Measurements from ENCODE around the gene CHST2. TPM values are rescaled to one million over a fixed set of nuclear protein-coding genes. Genes with fewer than 3 reads are reported as not detected.

The CHST2 gene
- total and polyA plus RNA-seq, 9 donors: 1.2 to 8.0 (median 5.6) TPM

- Histone ChIP-seq H3K9me3 (no peaks in the 10 kb centered on the region), H3K4me3 (no peak overlapping the region), H3K4me1 (ENCODE audit: insufficient read depth) (no peaks in the 10 kb centered on the region), H3K27ac (no peak overlapping the region), H3K27me3 (no peaks in the 10 kb centered on the region), H3K36me3 (no peaks in the 10 kb centered on the region)
- TF ChIP-seq POLR2A (IDR thresholded peaks at IDR 0.05) (no peak), CTCF (IDR thresholded peaks at IDR 0.05) (no peak), EP300 (IDR thresholded peaks at IDR 0.05) (no peak)
- WGBS, 3 donors: 90 to 94% (median 92%) methylated on average over 3 of the region's 3 CpGs
- DNase-seq: no peak
- intact Hi-C loops (cut with DNase I): no loop called here
Observed at GRCh38 chr3:143083781-143084180, 35.8 kb upstream of the CHST2 start.

DNA sequence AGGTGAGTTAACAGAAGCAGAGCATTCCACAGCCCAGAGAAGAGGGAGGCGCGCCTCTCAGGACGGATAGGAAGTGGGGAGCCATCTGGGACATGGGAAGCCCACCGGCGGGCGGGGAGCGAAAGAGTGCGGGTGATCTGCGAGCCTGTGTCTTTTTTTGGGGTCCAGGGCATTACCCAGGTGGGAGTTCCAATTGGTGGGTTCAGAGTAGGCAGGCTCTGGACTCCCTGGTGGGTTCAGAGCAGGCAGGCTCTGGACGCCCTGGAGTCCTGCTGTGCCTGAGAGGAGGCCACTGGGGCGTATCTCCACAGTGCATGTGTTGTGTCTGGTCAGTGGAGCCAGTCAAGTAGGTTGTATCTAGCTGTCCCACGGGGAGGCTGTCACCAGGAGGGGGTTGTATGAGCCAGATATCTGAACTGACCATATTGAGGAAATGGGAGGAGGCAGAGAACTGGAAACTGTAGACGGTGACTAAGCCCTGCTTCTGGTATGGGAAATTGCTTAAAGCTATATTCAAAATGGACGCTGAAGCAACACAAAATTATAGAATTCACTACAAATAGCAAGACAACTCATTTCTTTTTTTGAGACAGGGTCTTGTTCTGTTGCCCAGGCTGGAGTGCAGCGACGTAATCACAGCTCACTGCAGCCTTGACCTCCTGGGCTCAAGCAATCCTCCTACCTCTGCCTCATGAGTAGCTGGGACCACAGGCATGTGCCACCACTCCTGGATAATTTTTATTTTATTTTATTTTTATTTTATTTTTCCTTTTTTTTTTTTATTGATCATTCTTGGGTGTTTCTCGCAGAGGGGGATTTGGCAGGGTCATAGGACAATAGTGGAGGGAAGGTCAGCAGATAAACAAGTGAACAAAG lies 34.5 kb upstream of the CHST2 start:
- no peak for TF ChIP-seq EP300 (IDR thresholded peaks at IDR 0.05)
- no peak for TF ChIP-seq CTCF (IDR thresholded peaks at IDR 0.05)
- no peak for TF ChIP-seq POLR2A (IDR thresholded peaks at IDR 0.05)
- no peak for DNase-seq
- H3K9me3 ChIP-seq: no peaks in the 10 kb centered on the region
- intact Hi-C loops (cut with DNase I): no loop called here
- no peaks in the 10 kb centered on the region for H3K36me3 ChIP-seq
- H3K4me1 ChIP-seq (ENCODE audit: insufficient read depth): no peaks in the 10 kb centered on the region
- no peak overlapping the region for H3K27ac ChIP-seq
- no peaks in the 10 kb centered on the region for H3K27me3 ChIP-seq
- 80 to 85% (median 81%) methylated on average over 17 of the region's 17 CpGs for WGBS, 3 donors
- no peak overlapping the region for H3K4me3 ChIP-seq

DNA sequence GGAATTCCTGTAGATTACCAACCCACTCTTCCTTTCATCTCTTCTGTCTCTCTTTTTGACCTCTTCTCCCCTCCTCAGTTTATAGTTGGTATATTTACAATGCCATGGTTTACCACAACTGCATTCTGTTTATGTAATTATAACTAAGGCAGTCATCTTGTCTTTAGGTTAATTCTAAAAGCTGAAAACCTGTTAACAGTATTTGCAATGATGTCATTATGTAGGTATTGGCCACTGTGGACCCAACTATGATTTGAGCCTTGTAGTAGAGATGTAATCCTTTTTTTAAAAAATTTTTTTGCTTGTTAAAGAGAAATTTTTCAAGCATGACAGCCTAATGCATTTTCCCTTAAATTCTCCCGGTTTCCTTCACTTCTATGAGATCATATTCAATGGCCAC lies 30.7 kb upstream of the CHST2 start:
- Histone ChIP-seq H3K36me3 (no peaks in the 10 kb centered on the region), H3K4me1 (ENCODE audit: insufficient read depth) (no peaks in the 10 kb centered on the region), H3K27me3 (no peaks in the 10 kb centered on the region), H3K9me3 (no peaks in the 10 kb centered on the region), H3K27ac (no peak overlapping the region), H3K4me3 (no peak overlapping the region)
- intact Hi-C loops (cut with DNase I): no loop called here
- TF ChIP-seq POLR2A (IDR thresholded peaks at IDR 0.05) (no peak), EP300 (IDR thresholded peaks at IDR 0.05) (no peak), CTCF (IDR thresholded peaks at IDR 0.05) (no peak)
- DNase-seq: no peak
- 86 to 94% (median 92%) methylated on average over 1 of the region's 1 CpG for WGBS, 3 donors

DNA sequence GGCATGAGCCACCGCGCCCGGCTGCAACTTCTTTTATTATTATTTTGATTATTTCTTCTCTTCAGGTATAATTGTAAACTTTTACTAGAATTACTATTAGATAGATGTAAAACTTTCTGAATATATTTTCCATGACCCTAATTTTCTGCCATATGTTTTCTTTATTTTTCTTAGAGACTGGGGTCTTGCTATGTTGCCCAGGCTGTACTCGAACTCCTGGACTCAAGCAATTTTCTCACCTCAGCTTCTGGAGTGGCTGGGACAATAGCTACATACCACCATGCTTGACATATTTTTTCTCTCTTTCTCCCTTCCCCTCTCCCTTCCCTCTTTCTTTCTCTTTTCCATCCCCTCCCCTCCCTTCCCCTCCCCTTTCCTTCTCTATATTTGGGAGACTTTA lies 29.6 kb upstream of the CHST2 start:
- Histone ChIP-seq H3K4me3 (no peak overlapping the region), H3K36me3 (no peaks in the 10 kb centered on the region), H3K9me3 (no peaks in the 10 kb centered on the region), H3K4me1 (ENCODE audit: insufficient read depth) (no peaks in the 10 kb centered on the region), H3K27ac (no peak overlapping the region), H3K27me3 (no peaks in the 10 kb centered on the region)
- intact Hi-C loops (cut with DNase I): no loop called here
- TF ChIP-seq EP300 (IDR thresholded peaks at IDR 0.05) (no peak), POLR2A (IDR thresholded peaks at IDR 0.05) (no peak), CTCF (IDR thresholded peaks at IDR 0.05) (no peak)
- WGBS, 3 donors: 96 to 98% (median 97%) methylated on average over 4 of the region's 4 CpGs
- no peak for DNase-seq

Data from ovary (tissue), 9 donors.